HG03460 (cell line): ENCODE results near the gene RAB30.

Experiments
- ATAC-seq: cut with Tn5 transposase; IDR thresholded peaks from one replicate; pipeline ENCODE4 v1.9.1; 2021; ENCODE audit not compliant: unreplicated experiment

Gene RAB30

GRCh38 chr11:83070731-83071566 lies 748 bp downstream of the RAB30 start:
- ATAC-seq = no peak

- no peak for ATAC-seq
These were observed 1.5 kb downstream of the RAB30 start for GRCh38 chr11:83070044-83070701.

GRCh38 chr11:83069441-83070043 lies 2.2 kb downstream of the RAB30 start:
- no peak for ATAC-seq

- no peak for ATAC-seq
These were observed 3.1 kb downstream of the RAB30 start for GRCh38 chr11:83068568-83068967.

GRCh38 chr11:83064011-83064410 lies 7.7 kb downstream of the RAB30 start:
- no peak for ATAC-seq

- ATAC-seq = peak; percentile 69
These were observed 8.5 kb downstream of the RAB30 start for GRCh38 chr11:83063073-83063754.

- ATAC-seq = peak; percentile 60
These were observed 9.8 kb downstream of the RAB30 start for GRCh38 chr11:83061883-83062282.

- ATAC-seq = no peak
These were observed 10.7 kb downstream of the RAB30 start for GRCh38 chr11:83060965-83061364.

GRCh38 chr11:83057721-83058120 lies 14.0 kb downstream of the RAB30 start:
- no peak for ATAC-seq

- no peak for ATAC-seq
These were observed 15.1 kb downstream of the RAB30 start for GRCh38 chr11:83056611-83057010.

GRCh38 chr11:83056204-83056603 lies 15.5 kb downstream of the RAB30 start:
- no peak for ATAC-seq

- peak; percentile 54 for ATAC-seq
These were observed 16.8 kb downstream of the RAB30 start for GRCh38 chr11:83054904-83055380.

GRCh38 chr11:83054001-83054400 lies 17.7 kb downstream of the RAB30 start:
- peak; percentile 66 for ATAC-seq

GRCh38 chr11:83051760-83052671 lies 19.7 kb downstream of the RAB30 start:
- no peak for ATAC-seq

GRCh38 chr11:83047515-83048225 lies 24.0 kb downstream of the RAB30 start:
- no peak for ATAC-seq

GRCh38 chr11:83046621-83047172 lies 25.0 kb downstream of the RAB30 start:
- ATAC-seq = no peak

- peak; percentile 73 for ATAC-seq
These were observed 26.6 kb downstream of the RAB30 start for GRCh38 chr11:83044958-83045712.

GRCh38 chr11:83042964-83043711 lies 28.6 kb downstream of the RAB30 start:
- ATAC-seq = no peak
